Central memory CD8-positive, alpha-beta T cell (primary cell): ENCODE measurements around the gene DAAM2.

Source experiments
- ATAC-seq: fragments of 150-1000 bp; cut with Tn5 transposase; replicated peaks from 2 replicates; pipeline ENCODE4 v1.10.0; 2022; ENCODE audit warnings: mild to moderate bottlenecking, moderate FRiP score, moderate number of reproducible peaks; ENCODE audit not compliant: poor library complexity, severe bottlenecking; ENCODE audit errors: extremely low read depth
- DNase-seq, 2 donors: peaks; one replicate each; pipeline ENCODE4 v3.0.0; 2021; ENCODE audit warnings: low spot score in 2 of 2
- H3K27ac Mint-ChIP-seq: one replicate; pipeline ENCODE4 v1.8.0; 2022; ENCODE audit warnings: low read depth, mild to moderate bottlenecking, moderate library complexity, mixed read lengths
- H3K27me3 Mint-ChIP-seq: one replicate; pipeline ENCODE4 v1.8.0; 2022; ENCODE audit warnings: mixed read lengths
- H3K36me3 Mint-ChIP-seq: one replicate; pipeline ENCODE4 v1.8.0; 2022; ENCODE audit warnings: mild to moderate bottlenecking, moderate library complexity, mixed read lengths; ENCODE audit not compliant: insufficient read depth
- H3K4me1 Mint-ChIP-seq: one replicate; pipeline ENCODE4 v1.8.0; 2022; ENCODE audit warnings: mixed read lengths
- H3K4me3 Mint-ChIP-seq: one replicate; pipeline ENCODE4 v1.8.0; 2022; ENCODE audit warnings: mild to moderate bottlenecking, moderate library complexity, mixed read lengths
- H3K9me3 Mint-ChIP-seq: one replicate; pipeline ENCODE4 v1.8.0; 2022; ENCODE audit warnings: mixed read lengths

DAAM2 gene

DNA sequence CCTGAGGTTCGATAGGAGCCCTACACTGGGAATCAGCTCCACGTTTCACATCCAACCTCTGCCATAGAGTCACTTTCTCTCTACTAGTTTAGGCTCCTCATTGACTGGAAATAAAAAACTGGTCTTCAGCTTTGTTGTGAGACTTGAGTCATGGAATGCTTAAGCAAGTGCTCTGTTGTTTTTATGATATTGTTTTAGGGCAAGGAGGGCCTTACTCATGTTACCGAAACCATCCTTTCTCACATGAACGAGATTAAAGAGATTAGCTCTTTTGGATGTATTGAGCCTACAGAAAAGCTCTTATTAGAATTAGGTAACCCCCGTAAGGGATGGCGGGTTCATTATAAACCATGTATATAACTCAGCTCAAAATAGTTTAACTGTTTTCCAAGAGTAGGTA, 149.0 kb downstream of the DAAM2 start:
- no peaks in the 10 kb centered on the region for H3K9me3 Mint-ChIP-seq
- no peaks in the 10 kb centered on the region for H3K36me3 Mint-ChIP-seq
- no peak for ATAC-seq
- no peak overlapping the region for H3K4me3 Mint-ChIP-seq
- DNase-seq, result no peak
- no peak overlapping the region for H3K27ac Mint-ChIP-seq
- no peaks in the 10 kb centered on the region for H3K4me1 Mint-ChIP-seq
- H3K27me3 Mint-ChIP-seq, result peaks cover 21% of the 10 kb centered on the region

DNA sequence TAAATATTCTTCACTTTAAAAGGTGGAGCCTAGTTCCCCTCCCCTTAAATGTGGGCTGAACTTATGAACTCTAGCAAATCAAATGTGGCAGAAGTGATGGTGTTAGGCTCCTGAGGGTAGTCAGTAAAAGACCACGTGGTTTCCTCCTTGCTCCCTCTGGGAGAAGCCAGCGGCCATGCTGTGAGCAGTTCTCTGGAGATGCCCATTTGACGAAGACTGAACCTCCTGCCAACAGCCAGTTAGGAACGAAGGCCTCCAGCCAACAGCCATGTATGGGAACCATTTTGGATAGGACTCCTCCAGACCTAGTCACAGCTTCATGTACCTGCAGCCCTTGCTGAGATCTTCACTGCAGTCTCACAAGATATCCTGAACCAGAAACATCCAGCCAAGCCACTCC, 149.6 kb downstream of the DAAM2 start:
- no peaks in the 10 kb centered on the region for H3K36me3 Mint-ChIP-seq
- DNase-seq (no peak), ATAC-seq (no peak)
- H3K4me3 Mint-ChIP-seq, result no peak overlapping the region
- H3K27ac Mint-ChIP-seq, result no peak overlapping the region
- H3K9me3 Mint-ChIP-seq, result no peaks in the 10 kb centered on the region
- peaks cover 15% of the 10 kb centered on the region for H3K27me3 Mint-ChIP-seq
- no peaks in the 10 kb centered on the region for H3K4me1 Mint-ChIP-seq

DNA sequence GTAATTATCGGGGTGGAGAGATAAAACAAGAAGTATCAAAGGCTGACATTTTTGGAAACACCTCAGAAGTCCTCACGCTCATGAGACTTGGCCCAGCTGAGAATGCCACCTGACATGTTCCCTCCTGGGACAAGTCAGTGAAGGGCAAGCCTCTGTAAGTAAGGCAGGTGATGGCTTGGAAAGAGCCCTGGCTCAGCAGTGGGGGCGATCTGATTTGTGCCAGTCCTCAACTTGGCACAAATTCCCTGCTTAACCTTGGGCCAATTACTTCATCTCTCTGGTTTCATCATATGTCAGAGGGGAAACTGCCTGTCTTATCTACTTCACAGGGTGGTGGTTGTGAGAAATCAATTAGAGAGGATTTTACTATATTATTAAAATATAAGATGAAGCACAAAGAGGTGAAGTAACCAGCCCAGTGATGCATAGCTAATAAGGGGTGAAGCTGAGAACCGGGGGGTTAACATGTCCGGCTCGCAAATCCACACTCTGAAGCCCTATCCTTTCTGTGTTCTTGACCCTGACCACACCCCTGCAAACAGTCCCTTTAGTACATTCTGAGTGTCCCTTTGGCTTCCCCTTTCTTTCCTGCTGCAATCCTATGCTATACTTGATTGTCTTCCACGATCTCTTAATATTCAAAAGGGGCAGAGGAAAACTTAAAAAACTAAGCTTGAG, 150.9 kb downstream of the DAAM2 start:
- ATAC-seq (no peak), DNase-seq (no peak)
- no peaks in the 10 kb centered on the region for H3K36me3 Mint-ChIP-seq
- H3K27ac Mint-ChIP-seq, result no peak overlapping the region
- H3K4me3 Mint-ChIP-seq, result no peak overlapping the region
- H3K4me1 Mint-ChIP-seq, result no peaks in the 10 kb centered on the region
- no peaks in the 10 kb centered on the region for H3K9me3 Mint-ChIP-seq
- H3K27me3 Mint-ChIP-seq, result peaks cover 3% of the 10 kb centered on the region

DNA sequence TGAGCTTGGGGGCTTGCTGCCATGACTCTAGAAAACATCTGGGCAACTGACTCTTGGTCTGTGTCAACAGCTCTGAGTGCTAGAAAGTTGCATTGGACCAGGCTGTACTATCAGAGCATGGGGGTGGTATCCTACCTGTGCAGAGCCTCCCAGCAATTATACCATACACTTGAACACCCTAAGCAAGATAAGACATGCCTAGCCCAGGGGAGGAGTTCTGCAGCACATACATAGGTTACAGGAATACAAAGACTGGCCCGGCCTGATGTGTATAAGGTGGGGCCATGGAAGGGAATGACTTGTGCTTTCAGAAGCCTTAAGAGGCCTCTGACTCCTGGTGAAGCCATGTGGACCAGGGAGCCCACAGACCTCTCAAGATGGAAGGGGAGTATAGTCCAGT, 153.4 kb downstream of the DAAM2 start:
- H3K27ac Mint-ChIP-seq, result no peak overlapping the region
- H3K4me3 Mint-ChIP-seq, result no peak overlapping the region
- no peak for ATAC-seq
- no peak for DNase-seq
- no peaks in the 10 kb centered on the region for H3K36me3 Mint-ChIP-seq
- H3K9me3 Mint-ChIP-seq, result no peaks in the 10 kb centered on the region
- no peaks in the 10 kb centered on the region for H3K4me1 Mint-ChIP-seq
- no peaks in the 10 kb centered on the region for H3K27me3 Mint-ChIP-seq

DNA sequence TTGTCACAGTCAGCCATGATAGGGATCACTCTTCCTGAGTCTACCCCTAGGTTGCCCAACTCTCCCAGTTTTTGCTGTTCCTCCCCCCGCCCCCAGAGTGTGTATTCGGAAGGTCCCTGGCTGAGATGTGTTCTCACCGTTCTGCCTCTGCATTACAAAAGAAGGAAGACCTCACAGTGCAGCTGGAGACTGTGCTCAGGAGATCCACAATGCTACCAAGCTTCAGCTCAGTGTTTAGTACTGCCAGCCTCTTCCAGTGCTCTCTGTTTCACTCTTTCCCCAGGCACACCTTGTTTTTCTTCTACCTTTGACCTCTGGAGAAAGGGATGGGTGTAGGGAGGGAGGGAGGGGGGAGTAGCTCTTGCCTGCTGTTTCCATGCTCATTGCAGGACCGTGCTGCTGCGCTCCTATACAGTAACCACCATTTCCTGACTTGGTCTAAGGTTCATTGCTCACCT, 155.5 kb downstream of the DAAM2 start:
- Mint-ChIP-seq H3K4me1 (no peaks in the 10 kb centered on the region), H3K27ac (no peak overlapping the region), H3K27me3 (no peaks in the 10 kb centered on the region), H3K9me3 (no peaks in the 10 kb centered on the region), H3K36me3 (no peaks in the 10 kb centered on the region), H3K4me3 (no peak overlapping the region)
- DNase-seq (no peak), ATAC-seq (no peak)

DNA sequence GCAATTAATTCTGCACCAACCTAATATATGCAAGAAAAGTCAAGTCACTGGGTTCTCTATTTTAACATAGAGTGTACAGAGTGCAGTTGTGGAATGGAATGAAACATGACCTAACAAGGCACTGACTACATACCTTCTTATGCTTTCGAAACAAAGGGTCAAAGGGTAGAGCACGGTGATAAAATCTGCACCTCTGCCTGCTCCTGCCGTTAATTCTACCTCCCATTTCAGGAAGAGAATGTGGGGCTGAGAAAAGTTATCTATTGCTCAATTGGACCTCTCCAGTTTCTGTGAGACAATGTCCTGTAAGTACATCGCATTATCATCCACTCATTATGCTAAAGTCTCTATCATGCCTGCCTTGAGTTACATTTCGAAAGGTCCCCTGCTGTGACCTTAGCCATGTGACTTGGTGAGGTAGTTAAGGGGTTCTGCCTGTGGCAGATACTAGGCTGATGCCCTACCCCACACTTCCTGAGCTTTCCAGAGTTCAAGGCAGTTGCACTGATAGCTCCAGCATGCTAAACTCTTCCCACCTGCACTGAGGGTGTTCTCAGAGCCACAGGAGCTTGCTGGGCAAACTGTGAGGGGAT, 156.1 kb downstream of the DAAM2 start:
- no peaks in the 10 kb centered on the region for H3K9me3 Mint-ChIP-seq
- no peaks in the 10 kb centered on the region for H3K27me3 Mint-ChIP-seq
- ATAC-seq, result no peak
- DNase-seq, result no peak
- no peaks in the 10 kb centered on the region for H3K4me1 Mint-ChIP-seq
- no peak overlapping the region for H3K27ac Mint-ChIP-seq
- no peaks in the 10 kb centered on the region for H3K36me3 Mint-ChIP-seq
- H3K4me3 Mint-ChIP-seq, result no peak overlapping the region

DNA sequence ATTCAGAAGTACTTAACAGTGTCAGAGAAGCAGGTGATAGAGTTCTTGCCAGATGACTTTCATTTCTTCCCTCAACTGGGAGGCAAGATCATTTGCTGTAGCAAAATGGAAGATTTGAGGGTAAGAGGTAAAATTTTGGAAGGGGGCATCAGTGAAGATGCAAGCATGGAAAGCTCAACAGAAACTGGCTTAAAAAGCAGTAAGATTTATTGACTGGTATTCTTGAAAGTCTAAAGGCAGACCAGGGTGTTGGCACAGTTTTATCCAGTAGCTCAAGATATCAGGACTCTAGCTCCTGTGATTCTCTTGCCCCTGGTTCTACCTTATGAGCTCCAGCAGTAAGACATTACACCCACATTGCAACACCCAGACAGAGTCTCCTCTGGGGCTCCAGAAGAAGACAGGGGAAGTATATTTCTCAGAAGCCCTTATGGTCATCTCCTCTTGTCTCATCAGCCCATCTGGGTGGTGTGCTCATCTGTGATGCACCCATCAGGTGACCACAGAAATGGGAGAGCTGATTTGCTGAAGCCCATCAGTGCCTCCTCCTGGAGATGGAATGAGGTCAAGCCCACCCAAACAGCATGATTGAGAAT, 158.0 kb downstream of the DAAM2 start:
- H3K4me3 Mint-ChIP-seq, result no peak overlapping the region
- H3K36me3 Mint-ChIP-seq, result no peaks in the 10 kb centered on the region
- ATAC-seq (no peak), DNase-seq (no peak)
- H3K27ac Mint-ChIP-seq, result no peak overlapping the region
- H3K27me3 Mint-ChIP-seq, result no peaks in the 10 kb centered on the region
- no peaks in the 10 kb centered on the region for H3K4me1 Mint-ChIP-seq
- no peaks in the 10 kb centered on the region for H3K9me3 Mint-ChIP-seq

DNA sequence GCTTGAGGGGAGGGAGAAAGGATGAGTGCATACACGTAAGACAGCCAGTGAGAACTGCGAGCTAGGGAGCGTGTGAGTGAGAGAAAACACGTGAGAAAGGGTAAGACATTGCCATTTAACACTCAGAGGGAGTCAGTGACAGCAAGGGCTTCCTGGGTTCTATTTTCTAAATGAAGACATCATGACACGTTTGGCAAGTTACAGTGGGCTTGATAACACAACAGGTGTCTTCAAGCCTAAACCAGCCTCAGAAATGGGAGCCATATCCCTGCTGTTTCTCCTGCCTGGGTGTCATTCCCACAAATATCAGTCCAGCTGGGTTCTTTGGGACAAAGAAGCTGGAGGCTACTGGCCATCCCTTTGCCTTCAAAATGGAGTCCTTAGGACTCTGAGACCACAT, 159.0 kb downstream of the DAAM2 start:
- H3K4me3 Mint-ChIP-seq, result no peak overlapping the region
- H3K4me1 Mint-ChIP-seq, result no peaks in the 10 kb centered on the region
- no peaks in the 10 kb centered on the region for H3K36me3 Mint-ChIP-seq
- DNase-seq, result no peak
- ATAC-seq, result no peak
- no peaks in the 10 kb centered on the region for H3K27me3 Mint-ChIP-seq
- no peaks in the 10 kb centered on the region for H3K9me3 Mint-ChIP-seq
- H3K27ac Mint-ChIP-seq, result no peak overlapping the region

DNA sequence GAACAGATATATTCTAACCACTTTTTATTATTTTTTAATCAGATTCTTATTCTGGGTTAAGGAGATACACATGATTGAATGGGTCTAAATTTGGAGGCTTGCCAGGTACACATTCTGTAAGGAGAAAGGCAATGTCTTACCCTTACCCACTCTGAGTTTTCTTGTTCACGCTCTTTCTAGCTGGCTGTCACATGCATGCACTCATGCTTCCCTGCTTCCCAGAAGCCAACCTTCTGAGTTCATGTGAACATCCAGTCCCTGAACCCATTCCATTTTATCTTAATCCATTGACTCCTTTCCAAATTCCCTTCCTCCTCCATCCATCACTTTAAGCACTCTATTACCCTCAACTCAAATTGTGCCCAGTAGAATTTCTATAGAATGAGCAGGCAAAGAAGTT, 159.5 kb downstream of the DAAM2 start:
- no peaks in the 10 kb centered on the region for H3K4me1 Mint-ChIP-seq
- no peak overlapping the region for H3K27ac Mint-ChIP-seq
- no peak overlapping the region for H3K4me3 Mint-ChIP-seq
- H3K36me3 Mint-ChIP-seq, result no peaks in the 10 kb centered on the region
- no peak for DNase-seq
- H3K27me3 Mint-ChIP-seq, result no peaks in the 10 kb centered on the region
- ATAC-seq, result no peak
- no peaks in the 10 kb centered on the region for H3K9me3 Mint-ChIP-seq

DNA sequence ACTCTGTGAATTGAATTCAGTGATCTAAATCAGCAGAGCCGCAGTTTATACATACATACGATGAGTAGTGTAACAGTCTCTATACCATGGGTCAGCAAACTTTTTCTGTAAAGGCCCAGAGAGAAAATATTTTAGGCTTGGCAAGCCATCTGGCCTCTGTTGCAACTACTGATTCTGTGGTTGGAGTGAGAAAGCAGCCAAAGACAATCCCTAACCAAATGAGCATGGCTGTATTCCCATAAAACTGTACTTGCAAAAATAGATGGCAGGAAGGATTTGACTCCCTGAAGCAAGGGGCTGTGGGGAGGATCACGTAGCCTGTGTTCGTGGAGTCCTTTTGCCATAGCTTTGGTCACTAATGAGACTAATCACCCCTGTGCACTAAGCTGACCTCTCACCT, 160.0 kb downstream of the DAAM2 start:
- ATAC-seq (no peak), DNase-seq (no peak)
- no peak overlapping the region for H3K4me3 Mint-ChIP-seq
- no peak overlapping the region for H3K27ac Mint-ChIP-seq
- H3K9me3 Mint-ChIP-seq, result no peaks in the 10 kb centered on the region
- H3K36me3 Mint-ChIP-seq, result no peaks in the 10 kb centered on the region
- no peaks in the 10 kb centered on the region for H3K27me3 Mint-ChIP-seq
- H3K4me1 Mint-ChIP-seq, result no peaks in the 10 kb centered on the region

DNA sequence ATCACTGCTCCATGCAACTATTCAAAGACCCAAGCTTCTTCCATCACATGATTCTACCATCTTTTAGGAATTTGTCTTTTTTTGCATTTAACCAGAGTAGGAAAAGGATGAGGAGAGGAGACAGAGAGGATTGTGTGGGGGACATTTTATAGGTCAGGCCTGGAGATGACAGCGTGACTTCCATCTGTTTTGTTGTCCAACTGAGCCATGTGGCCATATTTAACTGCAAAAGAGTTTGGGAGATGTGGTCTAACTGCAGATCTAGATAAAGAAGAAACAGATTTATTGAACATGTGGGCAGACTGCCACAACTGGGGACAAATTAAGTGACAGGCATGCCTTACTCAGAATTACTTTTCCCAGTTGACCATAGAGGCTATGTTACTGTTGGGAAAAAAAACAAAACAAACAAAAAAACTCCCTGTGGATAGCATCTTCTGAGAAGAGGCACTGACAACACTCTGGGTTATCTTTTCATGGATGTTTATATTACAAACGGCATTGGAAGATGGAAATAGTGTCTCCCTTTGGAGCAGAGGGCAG, 161.0 kb downstream of the DAAM2 start:
- H3K27me3 Mint-ChIP-seq, result no peaks in the 10 kb centered on the region
- DNase-seq (no peak), ATAC-seq (no peak)
- no peak overlapping the region for H3K27ac Mint-ChIP-seq
- no peak overlapping the region for H3K4me3 Mint-ChIP-seq
- H3K9me3 Mint-ChIP-seq, result no peaks in the 10 kb centered on the region
- H3K4me1 Mint-ChIP-seq, result no peaks in the 10 kb centered on the region
- H3K36me3 Mint-ChIP-seq, result no peaks in the 10 kb centered on the region
